Effector memory CD4-positive, alpha-beta T cell (primary cell): Measurements from ENCODE around the gene SLC38A8.

Experiments used
- DNase-seq, 3 donors: peaks; one replicate each; pipeline ENCODE4 v3.0.0-alpha.2; 2020
- H3K27ac ChIP-seq: 2 replicates; pipeline ENCODE4 v1.7.0; 2013; ENCODE audit warnings: mild to moderate bottlenecking, low read length, moderate library complexity; ENCODE audit not compliant: insufficient read depth, poor library complexity, severe bottlenecking
- H3K27me3 ChIP-seq: replicated peaks from 2 replicates; pipeline ENCODE4 v1.7.0; 2013; ENCODE audit warnings: mild to moderate bottlenecking, low read length; ENCODE audit not compliant: insufficient read depth, control insufficient read depth, poor library complexity, severe bottlenecking
- H3K36me3 ChIP-seq: 2 replicates; pipeline ENCODE4 v1.7.0; 2013; ENCODE audit warnings: mild to moderate bottlenecking, low read length, moderate library complexity; ENCODE audit not compliant: control insufficient read depth, insufficient read depth
- H3K4me1 ChIP-seq: 2 replicates; pipeline ENCODE4 v1.7.0; 2013; ENCODE audit warnings: low read length, mild to moderate bottlenecking; ENCODE audit not compliant: control insufficient read depth, insufficient read depth, poor library complexity, severe bottlenecking
- H3K4me3 ChIP-seq: 2 replicates; pipeline ENCODE4 v1.7.0; 2013; ENCODE audit warnings: low read length, low read depth, mild to moderate bottlenecking; ENCODE audit not compliant: insufficient read depth, poor library complexity, severe bottlenecking
- H3K9me3 ChIP-seq: 2 replicates; pipeline ENCODE4 v1.7.0; 2013; ENCODE audit warnings: mild to moderate bottlenecking, low read length, moderate library complexity; ENCODE audit not compliant: control insufficient read depth

Gene SLC38A8

GRCh38 chr16:84021488-84021887 is 21.1 kb downstream of the SLC38A8 start:
- no peak overlapping the region for H3K4me3 ChIP-seq
- H3K4me1 ChIP-seq, result no peaks in the 10 kb centered on the region
- DNase-seq, result no peak
- H3K36me3 ChIP-seq, result no peaks in the 10 kb centered on the region
- H3K27me3 ChIP-seq, result no peaks in the 10 kb centered on the region
- no peaks in the 10 kb centered on the region for H3K9me3 ChIP-seq
- no peak overlapping the region for H3K27ac ChIP-seq

GRCh38 chr16:84020353-84020752 is 22.2 kb downstream of the SLC38A8 start:
- DNase-seq, result no peak
- Histone ChIP-seq H3K27ac (no peak overlapping the region), H3K9me3 (no peaks in the 10 kb centered on the region), H3K27me3 (no peaks in the 10 kb centered on the region), H3K36me3 (no peaks in the 10 kb centered on the region), H3K4me1 (no peaks in the 10 kb centered on the region), H3K4me3 (no peak overlapping the region)

GRCh38 chr16:84018710-84019109 is 23.9 kb downstream of the SLC38A8 start:
- Histone ChIP-seq H3K27me3 (no peaks in the 10 kb centered on the region), H3K27ac (no peak overlapping the region), H3K9me3 (no peaks in the 10 kb centered on the region), H3K4me3 (no peak overlapping the region), H3K36me3 (no peaks in the 10 kb centered on the region), H3K4me1 (no peaks in the 10 kb centered on the region)
- no peak for DNase-seq

DNA sequence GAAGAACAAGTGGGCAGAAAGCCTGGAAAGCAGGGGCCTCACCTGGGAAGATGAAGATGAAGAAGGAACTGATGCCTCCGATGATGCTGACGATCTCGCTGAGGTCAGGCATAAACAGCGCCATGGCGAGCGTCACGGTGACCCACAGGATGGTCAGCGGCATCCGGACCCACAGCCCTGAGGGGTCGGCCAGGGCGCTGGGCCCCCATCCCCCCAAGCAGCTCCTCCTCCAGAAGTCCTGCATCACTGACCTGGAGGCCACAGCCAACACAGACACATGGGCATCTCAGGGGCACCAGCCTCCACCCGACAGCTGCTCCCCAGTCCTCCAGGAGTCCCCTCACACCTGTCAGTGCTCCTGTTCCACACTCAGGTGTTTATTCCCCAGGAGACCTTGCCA is 26.1 kb downstream of the SLC38A8 start:
- no peak for DNase-seq
- no peak overlapping the region for H3K27ac ChIP-seq
- H3K36me3 ChIP-seq, result no peaks in the 10 kb centered on the region
- no peak overlapping the region for H3K4me3 ChIP-seq
- H3K9me3 ChIP-seq, result no peaks in the 10 kb centered on the region
- no peaks in the 10 kb centered on the region for H3K4me1 ChIP-seq
- no peaks in the 10 kb centered on the region for H3K27me3 ChIP-seq

DNA sequence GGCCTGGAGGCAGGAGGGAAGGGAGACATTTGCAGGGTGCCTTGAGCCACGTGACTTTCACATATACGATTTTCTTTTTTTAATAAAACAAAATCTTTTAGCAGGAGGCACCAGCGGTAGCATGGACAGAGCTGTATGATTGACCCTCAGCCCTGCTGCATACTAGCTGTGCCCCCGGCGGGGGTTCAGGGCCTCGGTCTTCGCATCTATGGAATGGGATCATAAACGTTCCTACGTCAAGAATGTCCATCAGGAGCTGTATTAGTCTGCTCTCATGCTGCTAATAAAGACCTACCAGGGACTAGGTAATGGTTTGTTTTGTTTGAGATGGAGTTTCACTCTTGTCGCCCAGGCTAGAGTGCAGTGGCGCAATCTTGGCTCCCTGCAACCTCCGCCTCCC is 27.2 kb downstream of the SLC38A8 start:
- Histone ChIP-seq H3K27ac (no peak overlapping the region), H3K27me3 (no peaks in the 10 kb centered on the region), H3K4me3 (no peak overlapping the region), H3K9me3 (no peaks in the 10 kb centered on the region), H3K36me3 (no peaks in the 10 kb centered on the region), H3K4me1 (no peaks in the 10 kb centered on the region)
- DNase-seq, result no peak

DNA sequence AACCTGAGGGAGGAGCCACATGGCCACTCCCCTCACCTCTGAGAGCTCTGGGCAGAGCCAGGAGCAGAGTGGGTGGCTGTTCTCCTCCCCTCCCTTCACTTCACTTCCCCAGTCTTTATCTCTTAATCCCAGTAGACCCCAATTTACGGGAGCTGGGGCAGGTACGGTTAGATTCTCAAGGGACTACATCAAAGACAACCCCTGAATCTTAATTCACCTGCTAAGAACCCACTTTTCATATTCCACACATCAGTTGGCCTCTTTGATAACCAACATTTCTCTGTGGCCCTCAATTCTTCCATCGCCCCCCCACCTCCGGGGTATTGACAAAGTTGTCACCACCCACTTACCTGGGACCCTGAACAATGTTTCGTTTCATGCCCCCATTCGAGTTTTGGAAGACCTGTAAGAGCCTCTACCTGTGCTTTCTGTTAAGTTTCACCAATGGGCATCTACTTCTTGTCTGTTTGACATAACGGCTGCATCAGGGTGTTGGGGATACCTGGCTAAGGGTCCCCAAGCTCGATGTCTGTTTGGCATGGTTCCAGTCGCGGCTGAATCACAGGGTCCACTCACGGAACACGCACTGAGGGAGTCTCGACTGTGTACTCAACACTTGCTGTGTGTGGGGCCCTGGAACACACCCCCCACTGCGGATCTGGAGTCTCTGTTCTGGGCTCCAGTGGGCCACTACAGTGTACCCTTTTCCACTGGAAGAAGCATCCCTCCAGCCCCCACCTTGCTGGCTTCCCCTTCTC is 27.8 kb downstream of the SLC38A8 start:
- H3K4me1 ChIP-seq, result no peaks in the 10 kb centered on the region
- no peaks in the 10 kb centered on the region for H3K27me3 ChIP-seq
- no peak for DNase-seq
- no peaks in the 10 kb centered on the region for H3K9me3 ChIP-seq
- no peak overlapping the region for H3K27ac ChIP-seq
- H3K4me3 ChIP-seq, result no peak overlapping the region
- no peaks in the 10 kb centered on the region for H3K36me3 ChIP-seq

DNA sequence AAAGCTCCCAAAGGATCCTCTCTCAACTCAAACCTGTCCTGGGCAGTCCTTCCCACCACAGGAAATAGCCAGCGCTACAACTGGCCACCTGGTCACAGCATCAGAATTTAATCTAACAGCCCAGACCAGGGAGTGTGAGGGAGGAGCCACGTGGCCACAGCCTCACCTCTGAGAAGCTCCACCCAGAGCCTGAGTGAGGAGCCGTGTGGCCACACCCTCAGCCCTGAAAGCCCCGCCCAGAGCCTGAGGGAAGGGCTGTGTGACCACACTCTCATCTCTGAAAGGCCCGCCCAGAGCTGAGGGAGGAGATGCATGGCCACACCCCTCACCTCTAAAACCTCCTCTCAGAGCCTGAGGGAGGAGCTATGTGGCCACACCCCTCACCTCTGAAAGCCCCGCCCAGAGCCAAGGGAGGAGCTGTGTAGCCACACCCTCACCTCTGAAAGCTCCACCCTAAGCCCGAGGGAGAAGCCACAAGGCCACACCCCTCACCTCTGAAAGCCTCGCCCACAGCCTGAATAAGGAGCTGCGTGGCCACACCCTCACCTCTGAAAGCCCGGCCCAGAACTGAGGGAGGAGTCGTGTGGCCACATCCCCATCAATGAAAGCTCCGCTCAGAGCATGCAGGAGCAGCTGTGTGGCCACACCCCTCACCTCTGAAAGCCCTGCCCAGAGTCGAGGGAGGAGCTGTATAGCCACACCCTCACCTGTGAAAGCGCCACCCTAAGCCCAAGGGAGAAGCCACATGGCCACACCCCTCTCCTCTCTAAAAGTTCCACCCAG is 28.6 kb downstream of the SLC38A8 start:
- Histone ChIP-seq H3K9me3 (no peaks in the 10 kb centered on the region), H3K27me3 (no peaks in the 10 kb centered on the region), H3K4me3 (no peak overlapping the region), H3K27ac (no peak overlapping the region), H3K36me3 (no peaks in the 10 kb centered on the region), H3K4me1 (no peaks in the 10 kb centered on the region)
- peak; percentile 13 to 27 (median 26) for DNase-seq

- no peaks in the 10 kb centered on the region for H3K9me3 ChIP-seq
- H3K27me3 ChIP-seq, result no peaks in the 10 kb centered on the region
- DNase-seq, result no peak
- H3K36me3 ChIP-seq, result no peaks in the 10 kb centered on the region
- no peak overlapping the region for H3K27ac ChIP-seq
- H3K4me1 ChIP-seq, result no peaks in the 10 kb centered on the region
- no peak overlapping the region for H3K4me3 ChIP-seq
These were observed 33.3 kb downstream of the SLC38A8 start for GRCh38 chr16:84009282-84009681.

DNA sequence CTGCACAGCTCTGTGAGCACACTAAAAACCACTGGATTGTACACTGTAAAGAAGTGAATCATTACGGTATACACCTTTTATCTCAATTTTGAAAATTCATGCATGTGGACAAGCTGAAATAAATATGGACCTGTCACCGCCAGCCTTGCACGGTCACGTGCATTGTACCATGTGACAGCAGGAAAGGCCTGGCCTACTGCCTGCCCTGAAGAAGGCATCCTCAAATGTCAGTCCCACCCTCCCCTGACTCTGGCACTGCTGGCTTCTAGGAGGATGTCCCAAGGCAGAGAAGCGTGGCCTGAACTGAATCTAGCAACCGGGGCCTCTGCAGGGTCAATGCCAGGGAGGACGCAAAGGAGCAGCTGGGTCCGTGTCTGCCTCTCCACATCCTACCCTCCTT is 34.6 kb downstream of the SLC38A8 start:
- H3K9me3 ChIP-seq, result no peaks in the 10 kb centered on the region
- H3K27me3 ChIP-seq, result no peaks in the 10 kb centered on the region
- H3K4me1 ChIP-seq, result no peaks in the 10 kb centered on the region
- no peak for DNase-seq
- H3K36me3 ChIP-seq, result no peaks in the 10 kb centered on the region
- H3K4me3 ChIP-seq, result no peak overlapping the region
- no peak overlapping the region for H3K27ac ChIP-seq

GRCh38 chr16:84007520-84007919 is 35.1 kb downstream of the SLC38A8 start:
- H3K27me3 ChIP-seq, result no peaks in the 10 kb centered on the region
- H3K27ac ChIP-seq, result no peak overlapping the region
- no peak overlapping the region for H3K4me3 ChIP-seq
- no peak for DNase-seq
- no peaks in the 10 kb centered on the region for H3K9me3 ChIP-seq
- no peaks in the 10 kb centered on the region for H3K36me3 ChIP-seq
- no peaks in the 10 kb centered on the region for H3K4me1 ChIP-seq
